ENCODE results near the gene NSF.
"Not testable (repeated sequence)": the region's sequence is repeated elsewhere in the genome, so short reads cannot be mapped to it uniquely, and the experiment has no call there.

NSF gene

GRCh38 chr17:46722662-46723285 lies 132.3 kb downstream of the NSF start:
- DNase-seq: no peak

GRCh38 chr17:46726206-46726605 lies 135.7 kb downstream of the NSF start:
- DNase-seq: no peak

- DNase-seq: no peak
These were observed 137.3 kb downstream of the NSF start for GRCh38 chr17:46727572-46728348.

- DNase-seq: no peak
These were observed 139.6 kb downstream of the NSF start for GRCh38 chr17:46730026-46730425.

- no peak for DNase-seq
These were observed 140.2 kb downstream of the NSF start for GRCh38 chr17:46730679-46731078.

GRCh38 chr17:46732160-46732559 lies 141.7 kb downstream of the NSF start:
- DNase-seq: no peak

- no peak for DNase-seq
These were observed 142.4 kb downstream of the NSF start for GRCh38 chr17:46732754-46733398.

GRCh38 chr17:46733837-46734475 lies 143.5 kb downstream of the NSF start:
- no peak for DNase-seq

GRCh38 chr17:46736100-46736499 lies 145.6 kb downstream of the NSF start:
- DNase-seq: no peak

GRCh38 chr17:46737326-46737725 lies 146.9 kb downstream of the NSF start:
- DNase-seq: no peak

GRCh38 chr17:46738544-46738943 lies 148.1 kb downstream of the NSF start:
- no peak for DNase-seq

- DNase-seq: no peak
These were observed 149.5 kb downstream of the NSF start for GRCh38 chr17:46739982-46740381.

- DNase-seq: no peak
These were observed 150.8 kb downstream of the NSF start for GRCh38 chr17:46741122-46741730.

- no peak for DNase-seq
These were observed 152.2 kb downstream of the NSF start for GRCh38 chr17:46742565-46743270.

- DNase-seq: no peak
These were observed 154.0 kb downstream of the NSF start for GRCh38 chr17:46744441-46744840.

GRCh38 chr17:46745376-46745775 lies 154.9 kb downstream of the NSF start:
- no peak for DNase-seq

- DNase-seq: no peak
These were observed 161.0 kb downstream of the NSF start for GRCh38 chr17:46751425-46751824.

GRCh38 chr17:46753776-46754175 lies 163.3 kb downstream of the NSF start:
- DNase-seq: no peak

GRCh38 chr17:46756081-46756735 lies 165.7 kb downstream of the NSF start:
- no peak for DNase-seq

- no peak for DNase-seq
These were observed 166.4 kb downstream of the NSF start for GRCh38 chr17:46756861-46757260.

- DNase-seq: not testable (repeated sequence)
These were observed 167.1 kb downstream of the NSF start for GRCh38 chr17:46757588-46757987.

- no peak for DNase-seq
These were observed 168.1 kb downstream of the NSF start for GRCh38 chr17:46758614-46759013.

Measured in 8988T (cell line).